Hepatic stellate cell (primary cell): ENCODE results near the gene DPH6.
"Not testable (repeated sequence)": the region's sequence is repeated elsewhere in the genome, so short reads cannot be mapped to it uniquely, and the experiment has no call there.

Experiments used
- DNase-seq: peaks from one replicate; pipeline ENCODE4 v3.0.0; 2011; ENCODE audit warnings: low spot score

The DPH6 gene

GRCh38 chr15:35329521-35329961, 216.4 kb downstream of the DPH6 start:
- no peak for DNase-seq

DNA sequence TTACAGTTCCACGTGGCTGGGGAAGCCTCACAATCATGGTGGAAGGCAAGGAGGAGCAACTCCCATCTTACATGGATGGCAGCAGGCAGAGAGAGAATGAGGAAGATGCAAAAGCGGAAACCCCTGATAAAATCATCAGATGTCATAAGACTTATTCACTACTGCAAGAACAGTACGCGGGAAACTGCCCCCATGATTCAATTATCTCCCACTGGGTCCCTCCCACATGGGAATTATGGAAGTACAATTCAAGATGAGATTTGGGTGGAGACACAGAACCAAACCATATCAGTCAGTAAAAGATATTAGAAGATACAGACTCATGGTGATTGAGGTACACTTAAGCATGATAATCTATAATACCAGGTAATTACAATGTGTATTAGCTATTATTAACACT, 217.1 kb downstream of the DPH6 start:
- DNase-seq: not testable (repeated sequence)

- no peak for DNase-seq
Measured at GRCh38 chr15:35327789-35328188, 218.2 kb downstream of the DPH6 start.

DNA sequence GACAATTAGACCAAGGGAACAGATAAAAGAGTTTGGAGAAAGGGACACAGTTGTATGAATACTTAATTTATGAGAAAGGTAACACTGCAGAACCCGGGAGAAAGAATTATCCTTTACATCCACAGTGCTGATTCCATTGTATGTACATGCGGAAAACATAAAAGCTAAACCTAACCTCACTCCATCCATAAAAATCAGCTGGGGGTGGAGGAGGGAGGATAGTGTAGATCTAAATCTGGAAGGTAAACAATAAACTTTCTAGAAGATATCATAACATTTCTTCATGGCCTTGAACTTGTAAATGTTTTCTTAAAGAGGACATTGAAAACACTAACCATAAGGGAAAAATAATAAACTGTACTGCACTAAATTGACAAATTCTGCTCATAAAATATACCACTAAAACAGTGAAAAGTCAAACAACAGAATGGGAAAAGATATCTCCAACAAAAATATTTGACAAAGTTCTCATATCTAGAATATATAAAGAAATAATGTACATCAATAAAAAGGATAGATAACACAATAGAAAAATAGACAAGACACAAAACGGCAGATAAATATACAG, 220.5 kb downstream of the DPH6 start:
- no peak for DNase-seq

DNA sequence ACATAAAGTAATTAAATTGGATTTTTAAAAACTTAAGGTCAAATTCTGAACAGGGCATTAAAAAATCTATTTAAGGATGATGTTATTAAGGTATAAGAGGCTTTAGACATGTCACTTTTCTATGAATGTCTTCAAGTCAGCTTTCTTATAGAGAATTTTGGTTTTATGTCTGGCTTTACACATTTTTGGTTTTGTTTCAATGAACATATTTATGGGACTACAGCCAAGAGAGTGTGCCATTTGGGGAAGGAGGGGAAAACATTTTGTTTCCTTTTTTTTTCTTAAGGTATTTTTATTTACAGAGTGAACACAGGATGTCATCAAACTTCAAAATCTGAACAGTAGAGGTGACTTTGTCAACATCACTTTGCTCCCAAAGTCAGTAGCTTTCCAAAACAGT, 222.8 kb downstream of the DPH6 start:
- DNase-seq: no peak

GRCh38 chr15:35321926-35322325, 224.0 kb downstream of the DPH6 start:
- DNase-seq: no peak

GRCh38 chr15:35320911-35321310, 225.1 kb downstream of the DPH6 start:
- no peak for DNase-seq
